Measurements from ENCODE around the gene BSN. TPM values are rescaled to one million over a fixed set of nuclear protein-coding genes. Genes with fewer than 3 reads are reported as not detected.

The BSN gene
- total RNA-seq, 2 experiments from 2014 or later, result 0.08 to 0.11 TPM

DNA sequence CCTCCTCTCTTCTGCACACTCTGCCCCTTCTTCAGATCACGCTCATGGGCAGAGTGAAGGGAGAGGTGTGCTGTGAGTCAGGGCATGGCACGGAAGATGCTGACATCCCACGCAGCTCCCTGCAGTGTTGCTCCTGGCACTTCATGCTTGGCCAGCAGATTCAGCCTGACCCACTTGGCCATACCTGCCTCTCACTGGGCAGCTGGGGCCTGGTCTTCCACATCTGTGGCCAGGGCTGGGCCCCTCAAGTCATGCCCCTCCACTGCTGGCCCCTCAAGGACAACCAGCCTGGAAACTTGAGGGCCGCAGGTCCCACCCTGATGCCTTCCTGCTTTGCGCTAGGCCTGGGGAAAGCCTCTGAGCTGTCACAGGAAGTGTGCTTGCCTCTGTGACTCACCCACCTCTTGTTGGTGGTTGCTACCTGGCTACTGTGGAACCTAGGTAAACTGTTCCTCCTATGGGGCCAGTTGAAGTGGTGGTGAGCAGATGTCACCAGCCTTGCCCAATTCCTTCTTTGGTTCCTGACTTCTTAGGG lies 48.7 kb downstream of the BSN start:
- intact Hi-C loops (cut with DNase I, micrococcal nuclease), result loop anchor here in 1 of 2 experiments (2.0 kb wide), 1 partner anchor 54 kb away; no protein-coding TSS in a partner anchor
- Histone ChIP-seq H3K36me3 (ENCODE audit: insufficient read depth, low read length) (no peaks in the 10 kb centered on the region), H3K27ac (ENCODE audit: low read depth in 1 of 2, low read length in 2 of 2) (peak overlapping the region in 1 of 2 donors; percentile 55), H3K4me3 (ENCODE audit: low read length) (no peak overlapping the region), H3K4me1 (ENCODE audit: insufficient read depth, low read length) (peaks cover 13% of the 10 kb centered on the region), H3K27me3 (ENCODE audit: control insufficient read depth in 1 of 2, insufficient read depth in 2 of 2, low read length in 2 of 2) (no peaks in the 10 kb centered on the region), H3K9me3 (ENCODE audit: control insufficient read depth in 1 of 2, insufficient read depth in 1 of 2, low read length in 2 of 2) (no peaks in the 10 kb centered on the region)
- DNase-seq, result peak; percentile 33 to 80 (median 54)
- Mint-ChIP-seq H3K27ac (peak overlapping the region; percentile 55), H3K36me3 (ENCODE audit: low read depth) (no peaks in the 10 kb centered on the region), H3K4me1 (ENCODE audit: low read depth) (peaks cover 19% of the 10 kb centered on the region), H3K27me3 (no peaks in the 10 kb centered on the region), H3K9me3 (no peaks in the 10 kb centered on the region), H3K4me3 (no peak overlapping the region)
- peak; percentile 96 for ATAC-seq (ENCODE audit: poor library complexity)
- CTCF ChIA-PET, result interaction anchor here (1.3 kb wide), 1 partner anchor 63 kb away, joined by 7 read pairs; no protein-coding TSS in a partner anchor
- POLR2A ChIA-PET, result interaction anchor here (0.6 to 0.9 kb wide), 2 partner anchors 87 to 1641 kb away, joined by 3 read pairs; partner anchors contain the start of genes MST1 and RNF123
- TF ChIP-seq, protein P1, sequence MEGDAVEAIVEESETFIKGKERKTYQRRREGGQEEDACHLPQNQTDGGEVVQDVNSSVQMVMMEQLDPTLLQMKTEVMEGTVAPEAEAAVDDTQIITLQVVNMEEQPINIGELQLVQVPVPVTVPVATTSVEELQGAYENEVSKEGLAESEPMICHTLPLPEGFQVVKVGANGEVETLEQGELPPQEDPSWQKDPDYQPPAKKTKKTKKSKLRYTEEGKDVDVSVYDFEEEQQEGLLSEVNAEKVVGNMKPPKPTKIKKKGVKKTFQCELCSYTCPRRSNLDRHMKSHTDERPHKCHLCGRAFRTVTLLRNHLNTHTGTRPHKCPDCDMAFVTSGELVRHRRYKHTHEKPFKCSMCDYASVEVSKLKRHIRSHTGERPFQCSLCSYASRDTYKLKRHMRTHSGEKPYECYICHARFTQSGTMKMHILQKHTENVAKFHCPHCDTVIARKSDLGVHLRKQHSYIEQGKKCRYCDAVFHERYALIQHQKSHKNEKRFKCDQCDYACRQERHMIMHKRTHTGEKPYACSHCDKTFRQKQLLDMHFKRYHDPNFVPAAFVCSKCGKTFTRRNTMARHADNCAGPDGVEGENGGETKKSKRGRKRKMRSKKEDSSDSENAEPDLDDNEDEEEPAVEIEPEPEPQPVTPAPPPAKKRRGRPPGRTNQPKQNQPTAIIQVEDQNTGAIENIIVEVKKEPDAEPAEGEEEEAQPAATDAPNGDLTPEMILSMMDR (IDR thresholded peaks at IDR 0.05), result no peak

DNA sequence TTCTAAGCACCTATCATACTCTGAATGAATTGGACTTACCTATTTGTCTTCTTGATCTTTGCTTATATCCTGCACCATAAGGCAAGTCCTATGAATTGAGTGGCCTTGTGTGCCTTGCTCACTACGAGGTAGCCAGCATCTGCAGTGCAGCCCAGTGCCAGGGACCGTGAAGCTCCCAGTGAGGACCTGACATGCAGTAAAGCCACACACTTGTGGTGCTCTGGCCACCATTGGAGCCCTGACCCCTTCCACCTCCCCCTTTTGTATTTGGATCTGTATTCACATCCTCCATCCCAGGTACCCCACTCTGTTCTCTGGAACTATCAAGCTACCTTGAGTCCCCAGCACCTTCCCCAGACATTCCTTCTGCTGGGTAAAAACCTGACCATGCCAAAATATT lies 52.1 kb downstream of the BSN start:
- H3K27ac Mint-ChIP-seq, result no peak overlapping the region
- H3K4me3 Mint-ChIP-seq, result no peak overlapping the region
- TF ChIP-seq, protein P1 (IDR thresholded peaks at IDR 0.05), result no peak
- Histone ChIP-seq H3K4me1 (ENCODE audit: insufficient read depth, low read length) (peaks cover 13% of the 10 kb centered on the region), H3K9me3 (ENCODE audit: control insufficient read depth in 1 of 2, insufficient read depth in 1 of 2, low read length in 2 of 2) (no peaks in the 10 kb centered on the region), H3K27me3 (ENCODE audit: control insufficient read depth in 1 of 2, insufficient read depth in 2 of 2, low read length in 2 of 2) (no peaks in the 10 kb centered on the region), H3K36me3 (ENCODE audit: insufficient read depth, low read length) (no peaks in the 10 kb centered on the region), H3K27ac (ENCODE audit: low read depth in 1 of 2, low read length in 2 of 2) (no peak overlapping the region), H3K4me3 (ENCODE audit: low read length) (no peak overlapping the region)
- DNase-seq, result no peak
- POLR2A ChIA-PET, result no interaction called here
- H3K27me3 Mint-ChIP-seq, result no peaks in the 10 kb centered on the region
- no peaks in the 10 kb centered on the region for H3K36me3 Mint-ChIP-seq (ENCODE audit: low read depth)
- peaks cover 19% of the 10 kb centered on the region for H3K4me1 Mint-ChIP-seq (ENCODE audit: low read depth)
- intact Hi-C loops (cut with DNase I, micrococcal nuclease), result no loop called here
- CTCF ChIA-PET, result interaction anchor here (1.5 kb wide), 1 partner anchor 67 kb away, joined by 3 read pairs; no protein-coding TSS in a partner anchor
- no peak for ATAC-seq (ENCODE audit: poor library complexity)
- H3K9me3 Mint-ChIP-seq, result no peaks in the 10 kb centered on the region

DNA sequence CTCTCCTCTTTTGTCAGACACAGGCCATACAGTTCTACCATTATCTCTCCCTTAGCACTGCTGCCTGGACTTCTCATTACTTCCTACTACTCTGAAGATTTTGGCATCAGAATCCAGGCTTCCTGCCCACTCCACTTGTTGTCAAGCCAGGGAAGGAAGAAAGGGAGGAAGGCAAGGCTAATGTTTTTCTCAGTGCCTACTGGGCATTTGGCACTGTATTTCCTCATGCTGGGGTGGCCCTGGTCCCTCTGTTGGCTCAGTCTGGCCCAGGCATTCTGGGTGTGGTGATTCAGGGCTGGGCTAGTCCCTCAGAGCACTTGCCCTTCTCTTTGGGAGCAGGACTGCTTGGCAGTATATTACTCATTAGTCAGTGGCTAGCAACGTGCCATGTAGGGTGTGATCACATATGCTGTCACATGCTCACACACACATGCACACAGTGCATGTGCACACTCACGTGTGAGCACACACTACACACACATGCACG lies 52.9 kb downstream of the BSN start:
- H3K4me3 ChIP-seq (ENCODE audit: low read length), result no peak overlapping the region
- POLR2A ChIA-PET, result no interaction called here
- H3K36me3 ChIP-seq (ENCODE audit: insufficient read depth, low read length), result no peaks in the 10 kb centered on the region
- H3K9me3 Mint-ChIP-seq, result no peaks in the 10 kb centered on the region
- peaks cover 19% of the 10 kb centered on the region for H3K4me1 Mint-ChIP-seq (ENCODE audit: low read depth)
- no peaks in the 10 kb centered on the region for H3K36me3 Mint-ChIP-seq (ENCODE audit: low read depth)
- intact Hi-C loops (cut with DNase I, micrococcal nuclease), result no loop called here
- no peak overlapping the region for H3K27ac ChIP-seq (ENCODE audit: low read depth in 1 of 2, low read length in 2 of 2)
- no peaks in the 10 kb centered on the region for H3K27me3 Mint-ChIP-seq
- CTCF ChIA-PET, result interaction anchor here (1.5 kb wide), 1 partner anchor 67 kb away, joined by 3 read pairs; no protein-coding TSS in a partner anchor
- TF ChIP-seq, protein P1 (IDR thresholded peaks at IDR 0.05), result no peak
- H3K4me3 Mint-ChIP-seq, result no peak overlapping the region
- H3K27ac Mint-ChIP-seq, result no peak overlapping the region
- peaks cover 13% of the 10 kb centered on the region for H3K4me1 ChIP-seq (ENCODE audit: insufficient read depth, low read length)
- DNase-seq, result no peak
- no peak for ATAC-seq (ENCODE audit: poor library complexity)
- H3K9me3 ChIP-seq (ENCODE audit: control insufficient read depth in 1 of 2, insufficient read depth in 1 of 2, low read length in 2 of 2), result no peaks in the 10 kb centered on the region
- H3K27me3 ChIP-seq (ENCODE audit: control insufficient read depth in 1 of 2, insufficient read depth in 2 of 2, low read length in 2 of 2), result no peaks in the 10 kb centered on the region

Measured in CD4-positive, alpha-beta T cell (primary cell).